Thoracic aorta (tissue), 2 donors: ENCODE data around the gene POLR3GL. TPM values are rescaled to one million over a fixed set of nuclear protein-coding genes. Genes with fewer than 3 reads are reported as not detected.
A peak's percentile ranks its signal among the peaks of the same experiment; 100 is the strongest.

Experiments used
- ATAC-seq: fragments of 150-250 bp; one replicate; pipeline ENCODE4 v1.8.0; 2017; ENCODE audit warnings: low read depth; ENCODE audit not compliant: insufficient number of reproducible peaks, low FRiP score
- DNase-seq: peaks from one replicate; pipeline ENCODE4 v3.0.0-alpha.2; 2020; ENCODE audit warnings: low spot score
- H3K27ac ChIP-seq, 2 donors: fragments of 200-600 bp; sonication (generic); 1 replicate in 1 of 2; 2 replicates in 1 of 2; pipeline ENCODE4 v1.5.1; 2016; ENCODE audit warnings: mild to moderate bottlenecking in 2 of 2, moderate library complexity in 2 of 2
- H3K27me3 ChIP-seq: fragments of 200-600 bp; sonication (generic); replicated peaks from 2 replicates; pipeline ENCODE4 v1.6.0; 2016; ENCODE audit warnings: mild to moderate bottlenecking; ENCODE audit not compliant: insufficient read depth
- H3K36me3 ChIP-seq: fragments of 200-600 bp; sonication (generic); one replicate; pipeline ENCODE4 v1.5.1; 2016
- H3K4me1 ChIP-seq, 2 donors: fragments of 200-600 bp; sonication (generic); 1 replicate in 1 of 2; 2 replicates in 1 of 2; pipeline versions ENCODE4 v1.5.1 to v1.6.0; 2016; ENCODE audit warnings: low read depth in 2 of 2, mild to moderate bottlenecking in 1 of 2; ENCODE audit not compliant: control insufficient read depth in 1 of 2
- H3K4me3 ChIP-seq: fragments of 200-600 bp; sonication (generic); 2 replicates; pipeline ENCODE4 v1.5.1; 2016; ENCODE audit warnings: mild to moderate bottlenecking
- H3K9me3 ChIP-seq: fragments of 200-600 bp; sonication (generic); 2 replicates; pipeline ENCODE4 v1.5.1; 2016
- CTCF ChIP-seq: fragments of 200-600 bp; sonication (generic); IDR thresholded peaks from one replicate; pipeline ENCODE4 v1.5.1; 2019; ENCODE audit warnings: antibody characterized with exemption
- total RNA-seq, 2 donors: library from RNA; depleted of rRNA; stranded (reverse); fragments of >200 nt; gene quantifications; one replicate each; pipeline versions ENCODE4 v1.1.0 to v1.2.3, GENCODE V29; 2016

The POLR3GL gene
- total RNA-seq, 2 donors from 2014 or later: 16.9 TPM

DNA sequence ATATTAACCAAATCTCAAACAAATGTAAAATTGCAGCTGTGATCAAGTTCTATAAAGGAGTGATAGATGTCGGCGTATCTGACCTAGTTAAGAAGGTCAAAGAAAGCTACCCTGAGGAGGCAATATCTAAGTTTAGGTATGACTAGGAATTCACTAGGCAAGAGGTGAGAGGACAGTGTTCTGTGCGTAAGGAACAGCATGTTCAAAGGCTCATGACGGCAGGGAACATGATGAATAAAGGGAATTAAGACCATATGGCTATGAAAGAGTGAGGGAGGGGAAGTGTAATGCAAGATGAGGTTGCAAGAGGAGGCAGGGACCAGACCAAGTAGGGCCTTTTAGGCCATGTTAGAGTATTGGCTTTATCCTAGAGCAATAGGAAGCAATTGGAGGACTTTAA is 15.3 kb upstream of the POLR3GL start:
- Histone ChIP-seq H3K36me3 (peaks cover 18% of the 10 kb centered on the region), H3K4me1 (peaks cover 5 to 38% of the 10 kb centered on the region in 2 donors), H3K9me3 (no peaks in the 10 kb centered on the region), H3K4me3 (no peak overlapping the region), H3K27ac (no peak overlapping the region), H3K27me3 (no peaks in the 10 kb centered on the region)
- no peak for DNase-seq
- no peak for TF ChIP-seq CTCF
- ATAC-seq: no peak

- no peaks in the 10 kb centered on the region for H3K27me3 ChIP-seq
- no peak for TF ChIP-seq CTCF
- no peak overlapping the region for H3K4me3 ChIP-seq
- H3K27ac ChIP-seq: no peak overlapping the region
- DNase-seq: no peak
- no peak for ATAC-seq
- H3K9me3 ChIP-seq: no peaks in the 10 kb centered on the region
- peaks cover 10% of the 10 kb centered on the region for H3K36me3 ChIP-seq
- peaks cover 28 to 53% of the 10 kb centered on the region in 2 donors for H3K4me1 ChIP-seq
Measured at GRCh38 chr1:145951526-145951925, 13.0 kb upstream of the POLR3GL start.

- Histone ChIP-seq H3K36me3 (no peaks in the 10 kb centered on the region), H3K27me3 (no peaks in the 10 kb centered on the region), H3K4me3 (no peak overlapping the region), H3K27ac (no peak overlapping the region), H3K4me1 (peaks cover 28 to 56% of the 10 kb centered on the region in 2 donors), H3K9me3 (no peaks in the 10 kb centered on the region)
- DNase-seq: no peak
- TF ChIP-seq CTCF: no peak
- no peak for ATAC-seq
Measured at GRCh38 chr1:145952903-145953302, 11.6 kb upstream of the POLR3GL start.

- Histone ChIP-seq H3K4me1 (peaks cover 32 to 64% of the 10 kb centered on the region in 2 donors), H3K9me3 (no peaks in the 10 kb centered on the region), H3K36me3 (no peaks in the 10 kb centered on the region), H3K27me3 (no peaks in the 10 kb centered on the region), H3K27ac (no peak overlapping the region), H3K4me3 (no peak overlapping the region)
- DNase-seq (no peak), ATAC-seq (no peak)
- no peak for TF ChIP-seq CTCF
Measured at GRCh38 chr1:145953861-145954260, 10.6 kb upstream of the POLR3GL start.

DNA sequence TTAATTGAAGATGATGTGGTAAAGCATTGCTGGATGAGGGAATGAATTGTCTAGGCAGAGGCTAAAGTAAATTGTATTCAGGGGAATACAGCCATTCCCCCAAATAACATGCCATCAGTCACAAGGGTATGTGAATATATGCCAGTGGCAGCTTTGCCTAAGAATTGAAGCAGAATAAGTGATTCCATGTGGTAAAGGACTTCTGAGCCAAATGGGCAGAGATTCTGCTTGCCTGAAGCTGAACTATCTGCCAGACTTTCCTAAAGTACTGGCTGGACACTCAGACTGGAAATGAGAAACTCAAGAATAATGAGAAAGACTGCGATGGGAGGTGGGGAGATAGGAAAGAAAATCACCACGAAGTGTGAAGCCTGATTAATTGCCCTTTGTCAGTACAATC is 9.1 kb upstream of the POLR3GL start:
- Histone ChIP-seq H3K36me3 (no peaks in the 10 kb centered on the region), H3K27me3 (no peaks in the 10 kb centered on the region), H3K4me3 (peak overlapping the region; percentile 85), H3K4me1 (peaks cover 32 to 71% of the 10 kb centered on the region in 2 donors), H3K9me3 (no peaks in the 10 kb centered on the region), H3K27ac (peak overlapping the region; percentile 82 to 93)
- TF ChIP-seq CTCF: no peak
- ATAC-seq (no peak), DNase-seq (no peak)
